Measurements from ENCODE around the gene MYBPHL. TPM values are rescaled to one million over a fixed set of nuclear protein-coding genes. Genes with fewer than 3 reads are reported as not detected.

The MYBPHL gene
- total and polyA plus RNA-seq, 2 of the 13 experiments (the other 11 are each of a cell fraction or from before 2014, with no cell fraction given): 3.7 to 3.8 TPM

- peaks cover 40% of the 10 kb centered on the region for H3K4me1 ChIP-seq (ENCODE audit: insufficient read depth, low read length)
- no peaks in the 10 kb centered on the region for H3K36me3 ChIP-seq (replicated peaks in 1 of 2; ENCODE audit: control insufficient read depth in 1 of 2, insufficient read depth in 2 of 2, low read length in 2 of 2)
- ChIA-PET POLR2A (no interaction called here), CTCF (ENCODE audit: low intra/inter-chr PET ratio, low total read pairs) (no interaction called here)
- H3K27me3 ChIP-seq (ENCODE audit: control insufficient read depth in 1 of 2, insufficient read depth in 2 of 2, low read length in 2 of 2): no peaks in the 10 kb centered on the region
- in situ Hi-C loops (cut with HindIII; ENCODE audit: extremely low pct_ligation_motif_present, low pct_unique_long_range_greater_than_20kb): no loop called here
- H3K4me2 ChIP-seq (ENCODE audit: low read depth, low read length): no peak overlapping the region
- H4K20me1 ChIP-seq (ENCODE audit: insufficient read depth, low read length): no peaks in the 10 kb centered on the region
- BruUV-seq (replicated peaks): no TSS peak
- H3K79me2 ChIP-seq (ENCODE audit: insufficient read depth, low read length): no peaks in the 10 kb centered on the region
- FAIRE-seq (no peak), ATAC-seq (no peak), DNase-seq (ENCODE audit: low spot score) (no peak)
- no peak overlapping the region for H3K4me3 ChIP-seq (replicated peaks in 1 of 3; ENCODE audit: insufficient read depth in 1 of 3, low read depth in 2 of 3, low read length in 3 of 3)
- no peak overlapping the region for H3K9ac ChIP-seq (ENCODE audit: insufficient read depth, low read depth, low read length)
- intact Hi-C loops (cut with micrococcal nuclease; ENCODE audit: unreplicated experiment): no loop called here
- WGBS (ENCODE audit: low lambda C conversion rate): 92% methylated on average over 4 of the region's 4 CpGs
- H2AFZ ChIP-seq (ENCODE audit: low read length): no peak overlapping the region
- no peak overlapping the region for H3K27ac ChIP-seq (ENCODE audit: extremely low read length, insufficient read depth, low read length)
- H3K9me3 ChIP-seq (ENCODE audit: low read length): no peaks in the 10 kb centered on the region
- TF ChIP-seq, protein P1, sequence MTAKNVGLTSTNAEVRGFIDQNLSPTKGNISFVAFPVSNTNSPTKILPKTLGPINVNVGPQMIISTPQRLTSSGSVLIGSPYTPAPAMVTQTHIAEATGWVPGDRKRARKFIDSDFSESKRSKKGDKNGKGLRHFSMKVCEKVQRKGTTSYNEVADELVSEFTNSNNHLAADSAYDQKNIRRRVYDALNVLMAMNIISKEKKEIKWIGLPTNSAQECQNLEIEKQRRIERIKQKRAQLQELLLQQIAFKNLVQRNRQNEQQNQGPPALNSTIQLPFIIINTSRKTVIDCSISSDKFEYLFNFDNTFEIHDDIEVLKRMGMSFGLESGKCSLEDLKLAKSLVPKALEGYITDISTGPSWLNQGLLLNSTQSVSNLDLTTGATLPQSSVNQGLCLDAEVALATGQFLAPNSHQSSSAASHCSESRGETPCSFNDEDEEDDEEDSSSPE (CRISPR knock-in tag; IDR thresholded peaks at IDR 0.05): no peak
- no peak for TF ChIP-seq CEBPG (CRISPR knock-in tag; IDR thresholded peaks at IDR 0.05)
- TF ChIP-seq, protein P2, sequence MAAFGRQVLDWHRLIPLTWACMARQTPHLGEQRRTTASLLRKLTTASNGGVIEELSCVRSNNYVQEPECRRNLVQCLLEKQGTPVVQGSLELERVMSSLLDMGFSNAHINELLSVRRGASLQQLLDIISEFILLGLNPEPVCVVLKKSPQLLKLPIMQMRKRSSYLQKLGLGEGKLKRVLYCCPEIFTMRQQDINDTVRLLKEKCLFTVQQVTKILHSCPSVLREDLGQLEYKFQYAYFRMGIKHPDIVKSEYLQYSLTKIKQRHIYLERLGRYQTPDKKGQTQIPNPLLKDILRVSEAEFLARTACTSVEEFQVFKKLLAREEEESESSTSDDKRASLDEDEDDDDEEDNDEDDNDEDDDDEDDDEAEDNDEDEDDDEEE (CRISPR knock-in tag; IDR thresholded peaks at IDR 0.05): no peak
- no peak for TF ChIP-seq ZNF720 (CRISPR knock-in tag; IDR thresholded peaks at IDR 0.05)
- TF ChIP-seq PRPF4 (IDR thresholded peaks at IDR 0.05; ENCODE audit: low read depth, low read length, poor library complexity, severe bottlenecking): no peak
- no peak for TF ChIP-seq MEIS1 (CRISPR knock-in tag; IDR thresholded peaks at IDR 0.05; ENCODE audit: borderline replicate concordance)
- TF ChIP-seq SIX1 (CRISPR knock-in tag; IDR thresholded peaks at IDR 0.05; ENCODE audit: borderline replicate concordance): no peak
- TF ChIP-seq TCF12 (IDR thresholded peaks at IDR 0.05): no peak
- TF ChIP-seq TCF12 (CRISPR knock-in tag; IDR thresholded peaks at IDR 0.05): no peak
- TF ChIP-seq FOXK1 (CRISPR knock-in tag; IDR thresholded peaks at IDR 0.05; ENCODE audit: borderline replicate concordance, low read depth): no peak
- no peak for TF ChIP-seq ZNF407 (CRISPR knock-in tag; IDR thresholded peaks at IDR 0.05; ENCODE audit: not compliant biosample characterization)
- no peak for TF ChIP-seq ZFP36 (IDR thresholded peaks at IDR 0.05; ENCODE audit: borderline replicate concordance, low read depth, low read length, partially characterized antibody)
- no peak for TF ChIP-seq HOXD1 (CRISPR knock-in tag; IDR thresholded peaks at IDR 0.05)
- no peak for TF ChIP-seq ZBTB7A (CRISPR knock-in tag; IDR thresholded peaks at IDR 0.05)
- no peak for TF ChIP-seq ZNF564 (CRISPR knock-in tag; IDR thresholded peaks at IDR 0.05)
- TF ChIP-seq ZNF580 (CRISPR knock-in tag; IDR thresholded peaks at IDR 0.05; ENCODE audit: borderline replicate concordance, low read depth): no peak
These were observed 12.3 kb downstream of the MYBPHL start for GRCh38 chr1:109294481-109294880.
